ENCODE results near the gene PRKACG. TPM values are rescaled to one million over a fixed set of nuclear protein-coding genes. Genes with fewer than 3 reads are reported as not detected.

The PRKACG gene
- polyA plus RNA-seq, 1 donor from 2014 or later: not detected

DNA sequence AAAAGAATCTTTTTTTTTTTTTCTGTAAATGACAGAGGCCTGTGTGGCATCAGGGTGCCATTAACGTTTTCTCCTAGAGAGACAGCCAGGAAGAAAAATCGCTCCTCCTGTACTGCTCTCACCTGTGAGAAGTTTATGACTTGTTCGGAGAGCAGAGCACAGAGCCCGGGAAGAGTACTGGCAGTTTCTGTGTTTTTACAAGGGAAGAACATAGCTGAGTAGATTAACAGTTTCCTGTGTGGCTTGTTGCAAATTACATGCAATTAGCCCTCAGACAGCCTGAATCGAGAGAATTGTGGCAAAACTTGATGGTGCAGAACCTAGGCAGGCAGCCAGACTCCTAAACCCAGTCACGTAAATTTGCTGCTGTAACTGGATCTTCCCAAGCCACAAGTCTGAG lies 32.1 kb downstream of the PRKACG start:
- Histone ChIP-seq H3K79me2 (replicated peaks; ENCODE audit: insufficient read depth, low read length) (no peaks in the 10 kb centered on the region), H3K4me2 (ENCODE audit: low read length) (no peak overlapping the region), H3F3A (ENCODE audit: insufficient read depth, low read length, poor library complexity, severe bottlenecking) (no peaks in the 10 kb centered on the region), H2AFZ (ENCODE audit: low read depth, low read length) (no peak overlapping the region), H4K20me1 (ENCODE audit: insufficient read depth) (no peaks in the 10 kb centered on the region), H3K4me3 (ENCODE audit: low read length) (no peak overlapping the region), H3K27me3 (ENCODE audit: insufficient read depth, low read depth, low read length) (no peaks in the 10 kb centered on the region), H3K9me2 (ENCODE audit: insufficient read depth, low read length) (no peaks in the 10 kb centered on the region), H3K27ac (ENCODE audit: low read length) (no peak overlapping the region), H3K9ac (ENCODE audit: low read length) (no peak overlapping the region), H3K9me3 (ENCODE audit: low read length) (no peaks in the 10 kb centered on the region), H3K36me3 (ENCODE audit: insufficient read depth, low read length) (no peaks in the 10 kb centered on the region)
- TF ChIP-seq SMC3 (conservative IDR thresholded peaks at IDR 0.05; ENCODE audit: poor library complexity): no peak
- TF ChIP-seq TAF1 (IDR thresholded peaks at IDR 0.05; ENCODE audit: low read depth): no peak
- no peak for TF ChIP-seq EZH2 (IDR thresholded peaks at IDR 0.05; ENCODE audit: borderline replicate concordance, insufficient read depth, low read length, poor library complexity, severe bottlenecking)
- TF ChIP-seq EP300 (conservative IDR thresholded peaks at IDR 0.05; ENCODE audit: poor library complexity, severe bottlenecking): no peak
- no peak for TF ChIP-seq REST (IDR thresholded peaks at IDR 0.05; ENCODE audit: borderline replicate concordance)

GRCh38 chr9:68980341-68980914 lies 33.5 kb downstream of the PRKACG start:
- H3K9me2 ChIP-seq (ENCODE audit: insufficient read depth, low read length): no peaks in the 10 kb centered on the region
- no peak overlapping the region for H2AFZ ChIP-seq (ENCODE audit: low read depth, low read length)
- H3K4me2 ChIP-seq (ENCODE audit: low read length): no peak overlapping the region
- TF ChIP-seq, protein P1, sequence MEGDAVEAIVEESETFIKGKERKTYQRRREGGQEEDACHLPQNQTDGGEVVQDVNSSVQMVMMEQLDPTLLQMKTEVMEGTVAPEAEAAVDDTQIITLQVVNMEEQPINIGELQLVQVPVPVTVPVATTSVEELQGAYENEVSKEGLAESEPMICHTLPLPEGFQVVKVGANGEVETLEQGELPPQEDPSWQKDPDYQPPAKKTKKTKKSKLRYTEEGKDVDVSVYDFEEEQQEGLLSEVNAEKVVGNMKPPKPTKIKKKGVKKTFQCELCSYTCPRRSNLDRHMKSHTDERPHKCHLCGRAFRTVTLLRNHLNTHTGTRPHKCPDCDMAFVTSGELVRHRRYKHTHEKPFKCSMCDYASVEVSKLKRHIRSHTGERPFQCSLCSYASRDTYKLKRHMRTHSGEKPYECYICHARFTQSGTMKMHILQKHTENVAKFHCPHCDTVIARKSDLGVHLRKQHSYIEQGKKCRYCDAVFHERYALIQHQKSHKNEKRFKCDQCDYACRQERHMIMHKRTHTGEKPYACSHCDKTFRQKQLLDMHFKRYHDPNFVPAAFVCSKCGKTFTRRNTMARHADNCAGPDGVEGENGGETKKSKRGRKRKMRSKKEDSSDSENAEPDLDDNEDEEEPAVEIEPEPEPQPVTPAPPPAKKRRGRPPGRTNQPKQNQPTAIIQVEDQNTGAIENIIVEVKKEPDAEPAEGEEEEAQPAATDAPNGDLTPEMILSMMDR (IDR thresholded peaks at IDR 0.05; ENCODE audit: poor library complexity, severe bottlenecking): no peak
- no peak for TF ChIP-seq SMC3 (conservative IDR thresholded peaks at IDR 0.05; ENCODE audit: poor library complexity)
- no peak for TF ChIP-seq EZH2 (IDR thresholded peaks at IDR 0.05; ENCODE audit: borderline replicate concordance, insufficient read depth, low read length, poor library complexity, severe bottlenecking)
- TF ChIP-seq POLR2AphosphoS5 (IDR thresholded peaks at IDR 0.05): no peak
- no peak for TF ChIP-seq EP300 (conservative IDR thresholded peaks at IDR 0.05; ENCODE audit: poor library complexity, severe bottlenecking)
- TF ChIP-seq RAD21 (conservative IDR thresholded peaks at IDR 0.05): no peak
- TF ChIP-seq TAF1 (IDR thresholded peaks at IDR 0.05; ENCODE audit: low read depth): no peak
- TF ChIP-seq MXI1 (conservative IDR thresholded peaks at IDR 0.05; ENCODE audit: poor library complexity, severe bottlenecking): no peak
- no peak for TF ChIP-seq REST (IDR thresholded peaks at IDR 0.05; ENCODE audit: borderline replicate concordance)
- no peaks in the 10 kb centered on the region for H3F3A ChIP-seq (ENCODE audit: insufficient read depth, low read length, poor library complexity, severe bottlenecking)
- no peaks in the 10 kb centered on the region for H4K20me1 ChIP-seq (ENCODE audit: insufficient read depth)
- H3K9ac ChIP-seq (ENCODE audit: low read length): no peak overlapping the region
- H3K9me3 ChIP-seq (ENCODE audit: low read length): peaks cover 6% of the 10 kb centered on the region
- no peaks in the 10 kb centered on the region for H3K36me3 ChIP-seq (ENCODE audit: insufficient read depth, low read length)
- H3K27ac ChIP-seq (ENCODE audit: low read length): no peak overlapping the region
- no peak overlapping the region for H3K4me3 ChIP-seq (ENCODE audit: low read length)
- H3K79me2 ChIP-seq (replicated peaks; ENCODE audit: insufficient read depth, low read length): no peaks in the 10 kb centered on the region
- no peaks in the 10 kb centered on the region for H3K27me3 ChIP-seq (ENCODE audit: insufficient read depth, low read depth, low read length)

Data from neural cell (in vitro differentiated cells).